Natural killer cell (primary cell): ENCODE data around the gene ARHGAP6. TPM values are rescaled to one million over a fixed set of nuclear protein-coding genes. Genes with fewer than 3 reads are reported as not detected.
"Not testable (repeated sequence)": the region's sequence is repeated elsewhere in the genome, so short reads cannot be mapped to it uniquely, and the experiment has no call there.

Experiments
- ATAC-seq, 3 donors: fragments of 150-1000 bp in 2 of 3; fragments of 200-7000 bp in 1 of 3; cut with Tn5 transposase; 1 replicate in 1 of 3; 2 replicates in 2 of 3; pipeline ENCODE4 v1.10.0; 2021; ENCODE audit warnings: mild to moderate bottlenecking in 2 of 3, moderate library complexity in 2 of 3
- DNase-seq, 2 donors: peaks; one replicate each; pipeline versions ENCODE4 v3.0.0 to v3.0.0-alpha.2; 2013 to 2021; ENCODE audit warnings: mixed read lengths in 1 of 2
- H3K27ac ChIP-seq: one replicate; pipeline ENCODE4 v1.5.1; 2013; ENCODE audit warnings: mild to moderate bottlenecking, low read length
- H3K27me3 ChIP-seq: one replicate; pipeline ENCODE4 v1.6.1; 2013; ENCODE audit warnings: low read length; ENCODE audit not compliant: control insufficient read depth, insufficient read depth
- H3K36me3 ChIP-seq: one replicate; pipeline ENCODE4 v1.6.1; 2013; ENCODE audit warnings: low read length; ENCODE audit not compliant: control insufficient read depth, insufficient read depth
- H3K4me1 ChIP-seq: one replicate; pipeline ENCODE4 v1.6.1; 2013; ENCODE audit warnings: low read length; ENCODE audit not compliant: control insufficient read depth, insufficient read depth
- H3K4me3 ChIP-seq: one replicate; pipeline ENCODE4 v1.5.1; 2013; ENCODE audit warnings: low read length
- H3K9me3 ChIP-seq: one replicate; pipeline ENCODE4 v1.6.1; 2013; ENCODE audit warnings: low read length; ENCODE audit not compliant: control insufficient read depth, insufficient read depth
- H3K27ac Mint-ChIP-seq, 2 donors: one replicate each; pipeline ENCODE4 v1.8.0; 2022; ENCODE audit warnings: mild to moderate bottlenecking in 2 of 2, mixed read lengths in 2 of 2, moderate library complexity in 1 of 2
- H3K27me3 Mint-ChIP-seq, 2 donors: one replicate each; pipeline ENCODE4 v1.8.0; 2022; ENCODE audit warnings: low read depth in 2 of 2, mixed read lengths in 2 of 2
- H3K36me3 Mint-ChIP-seq: one replicate; pipeline ENCODE4 v1.8.0; 2022; ENCODE audit warnings: mixed read lengths
- H3K4me1 Mint-ChIP-seq, 2 donors: one replicate each; pipeline ENCODE4 v1.8.0; 2022; ENCODE audit warnings: mixed read lengths in 2 of 2
- H3K4me3 Mint-ChIP-seq: one replicate; pipeline ENCODE4 v1.8.0; 2022; ENCODE audit warnings: mild to moderate bottlenecking, moderate library complexity, mixed read lengths
- H3K9me3 Mint-ChIP-seq, 2 donors: one replicate each; pipeline ENCODE4 v1.8.0; 2022; ENCODE audit warnings: mixed read lengths in 2 of 2
- WGBS: methylation state at CpG from one replicate; pipeline ENCODE4 v1.1.7; 2013; ENCODE audit warnings: missing lambda C conversion rate; ENCODE audit not compliant: insufficient coverage; 5-methylcytosine and 5-hydroxymethylcytosine counted together
- intact Hi-C: fragments of 100-400 bp; cut with micrococcal nuclease; formaldehyde crosslinking; loops from one replicate; pipeline ENCODE4 v1.14.2; 2022
- total RNA-seq, 4 donors: library from RNA; stranded (reverse); fragments of 120-200 nt in 1 of 4; gene quantifications; one replicate each; pipeline versions ENCODE4 v1.2.3 to v1.2.4, GENCODE V29; 2013 to 2022
- TF ChIP-seq, protein P1 (sequence below): fragments of 200-600 bp; IDR thresholded peaks from one replicate; pipeline ENCODE4 v1.8.0; 2022; ENCODE audit warnings: antibody characterized with exemption

ARHGAP6 gene
- total RNA-seq, 3 donors from 2014 or later (not counting 1 experiment from before 2014, with no cell fraction given) = 0.32 to 1.9 (median 1.8) TPM

GRCh38 chrX:11530621-11531020, 135.1 kb downstream of the ARHGAP6 start:
- no peaks in the 10 kb centered on the region for H3K27me3 Mint-ChIP-seq
- no CpG with 5 or more reads among the region's 3 CpGs for WGBS
- Histone ChIP-seq H3K27ac (no peak overlapping the region), H3K27me3 (no peaks in the 10 kb centered on the region), H3K9me3 (no peaks in the 10 kb centered on the region), H3K4me1 (no peaks in the 10 kb centered on the region), H3K36me3 (no peaks in the 10 kb centered on the region), H3K4me3 (no peak overlapping the region)
- intact Hi-C loops = no loop called here
- ATAC-seq (no peak), DNase-seq (no peak)
- H3K4me1 Mint-ChIP-seq = no peaks in the 10 kb centered on the region
- H3K36me3 Mint-ChIP-seq = no peaks in the 10 kb centered on the region
- TF ChIP-seq, protein P1, sequence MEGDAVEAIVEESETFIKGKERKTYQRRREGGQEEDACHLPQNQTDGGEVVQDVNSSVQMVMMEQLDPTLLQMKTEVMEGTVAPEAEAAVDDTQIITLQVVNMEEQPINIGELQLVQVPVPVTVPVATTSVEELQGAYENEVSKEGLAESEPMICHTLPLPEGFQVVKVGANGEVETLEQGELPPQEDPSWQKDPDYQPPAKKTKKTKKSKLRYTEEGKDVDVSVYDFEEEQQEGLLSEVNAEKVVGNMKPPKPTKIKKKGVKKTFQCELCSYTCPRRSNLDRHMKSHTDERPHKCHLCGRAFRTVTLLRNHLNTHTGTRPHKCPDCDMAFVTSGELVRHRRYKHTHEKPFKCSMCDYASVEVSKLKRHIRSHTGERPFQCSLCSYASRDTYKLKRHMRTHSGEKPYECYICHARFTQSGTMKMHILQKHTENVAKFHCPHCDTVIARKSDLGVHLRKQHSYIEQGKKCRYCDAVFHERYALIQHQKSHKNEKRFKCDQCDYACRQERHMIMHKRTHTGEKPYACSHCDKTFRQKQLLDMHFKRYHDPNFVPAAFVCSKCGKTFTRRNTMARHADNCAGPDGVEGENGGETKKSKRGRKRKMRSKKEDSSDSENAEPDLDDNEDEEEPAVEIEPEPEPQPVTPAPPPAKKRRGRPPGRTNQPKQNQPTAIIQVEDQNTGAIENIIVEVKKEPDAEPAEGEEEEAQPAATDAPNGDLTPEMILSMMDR = no peak
- H3K9me3 Mint-ChIP-seq = peaks cover 0 to 2% of the 10 kb centered on the region in 2 donors
- H3K4me3 Mint-ChIP-seq = no peak overlapping the region
- no peak overlapping the region for H3K27ac Mint-ChIP-seq

GRCh38 chrX:11528623-11529022, 137.1 kb downstream of the ARHGAP6 start:
- peaks cover 0 to 2% of the 10 kb centered on the region in 2 donors for H3K9me3 Mint-ChIP-seq

GRCh38 chrX:11525685-11526084, 140.0 kb downstream of the ARHGAP6 start:
- ATAC-seq (no peak), DNase-seq (no peak)
- 100% methylated on average over 2 of the region's 2 CpGs for WGBS
- Mint-ChIP-seq H3K4me1 (no peaks in the 10 kb centered on the region), H3K9me3 (peaks cover 0 to 2% of the 10 kb centered on the region in 2 donors), H3K27me3 (peaks cover 0 to 6% of the 10 kb centered on the region in 2 donors), H3K36me3 (no peaks in the 10 kb centered on the region), H3K27ac (no peak overlapping the region), H3K4me3 (no peak overlapping the region)
- Histone ChIP-seq H3K4me1 (no peaks in the 10 kb centered on the region), H3K27ac (no peak overlapping the region), H3K27me3 (no peaks in the 10 kb centered on the region), H3K36me3 (no peaks in the 10 kb centered on the region), H3K9me3 (no peaks in the 10 kb centered on the region), H3K4me3 (no peak overlapping the region)
- intact Hi-C loops = no loop called here
- TF ChIP-seq, protein P1 = no peak

More at GRCh38 chrX:11528623-11529022, 137.1 kb downstream of the ARHGAP6 start:
- no peak overlapping the region for H3K27ac Mint-ChIP-seq
- Histone ChIP-seq H3K27ac (no peak overlapping the region), H3K9me3 (no peaks in the 10 kb centered on the region), H3K27me3 (no peaks in the 10 kb centered on the region), H3K4me1 (no peaks in the 10 kb centered on the region), H3K4me3 (no peak overlapping the region), H3K36me3 (no peaks in the 10 kb centered on the region)
- H3K27me3 Mint-ChIP-seq = no peaks in the 10 kb centered on the region
- TF ChIP-seq, protein P1 = no peak
- no peak for ATAC-seq
- H3K4me1 Mint-ChIP-seq = no peaks in the 10 kb centered on the region
- no peak overlapping the region for H3K4me3 Mint-ChIP-seq
- DNase-seq = no peak
- intact Hi-C loops = no loop called here
- WGBS = 57% methylated on average over 1 of the region's 2 CpGs
- no peaks in the 10 kb centered on the region for H3K36me3 Mint-ChIP-seq

DNA sequence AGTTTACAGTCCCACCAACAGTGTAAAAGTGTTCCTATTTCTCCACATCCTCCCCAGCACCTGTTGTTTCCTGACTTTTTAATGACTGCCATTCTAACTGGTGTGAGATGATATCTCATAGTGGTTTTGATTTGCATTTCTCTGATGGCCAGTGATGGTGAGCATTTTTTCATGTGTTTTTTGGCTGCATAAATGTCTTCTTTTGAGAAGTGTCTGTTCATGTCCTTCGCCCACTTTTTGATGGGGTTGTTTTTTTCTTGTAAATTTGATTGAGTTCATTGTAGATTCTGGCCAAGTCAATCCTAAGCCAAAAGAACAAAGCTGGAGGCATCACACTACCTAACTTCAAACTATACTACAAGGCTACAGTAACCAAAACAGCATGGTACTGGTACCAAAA, 146.5 kb downstream of the ARHGAP6 start:
- H3K36me3 ChIP-seq, H3K36me3 Mint-ChIP-seq, intact Hi-C loops, H3K27ac Mint-ChIP-seq, DNase-seq, H3K4me3 Mint-ChIP-seq, H3K27me3 ChIP-seq, H3K27ac ChIP-seq, H3K4me1 Mint-ChIP-seq, H3K9me3 Mint-ChIP-seq, H3K27me3 Mint-ChIP-seq, H3K4me3 ChIP-seq, H3K9me3 ChIP-seq, ATAC-seq, H3K4me1 ChIP-seq: not testable (repeated sequence)
- no CpG with 5 or more reads among the region's 1 CpG for WGBS
